GM19395 (cell line): ENCODE measurements around the gene WASHC2C.
"Not testable (repeated sequence)": the region's sequence is repeated elsewhere in the genome, so short reads cannot be mapped to it uniquely, and the experiment has no call there.

Source experiments
- ATAC-seq: cut with Tn5 transposase; IDR thresholded peaks from one replicate; pipeline ENCODE4 v1.9.1; 2021; ENCODE audit warnings: mild to moderate bottlenecking, moderate library complexity; ENCODE audit not compliant: unreplicated experiment

The WASHC2C gene

GRCh38 chr10:45768334-45768733, 41.3 kb downstream of the WASHC2C start:
- not testable (repeated sequence) for ATAC-seq

GRCh38 chr10:45771757-45772461, 44.8 kb downstream of the WASHC2C start:
- not testable (repeated sequence) for ATAC-seq

GRCh38 chr10:45786217-45786616, 59.2 kb downstream of the WASHC2C start:
- not testable (repeated sequence) for ATAC-seq

GRCh38 chr10:45787212-45787741, 60.2 kb downstream of the WASHC2C start:
- not testable (repeated sequence) for ATAC-seq

- not testable (repeated sequence) for ATAC-seq
Measured at GRCh38 chr10:45789991-45790390, 62.9 kb downstream of the WASHC2C start.

GRCh38 chr10:45790694-45791426, 63.8 kb downstream of the WASHC2C start:
- not testable (repeated sequence) for ATAC-seq

- not testable (repeated sequence) for ATAC-seq
Measured at GRCh38 chr10:45794761-45795160, 67.7 kb downstream of the WASHC2C start.

GRCh38 chr10:45803060-45804010, 76.3 kb downstream of the WASHC2C start:
- not testable (repeated sequence) for ATAC-seq

GRCh38 chr10:45804996-45805395, 77.9 kb downstream of the WASHC2C start:
- ATAC-seq: not testable (repeated sequence)

GRCh38 chr10:45809837-45810236, 82.8 kb downstream of the WASHC2C start:
- ATAC-seq: no peak

- no peak for ATAC-seq
Measured at GRCh38 chr10:45811075-45811474, 84.0 kb downstream of the WASHC2C start.

- ATAC-seq: not testable (repeated sequence)
Measured at GRCh38 chr10:45812959-45813358, 85.9 kb downstream of the WASHC2C start.

- not testable (repeated sequence) for ATAC-seq
Measured at GRCh38 chr10:45814146-45814545, 87.1 kb downstream of the WASHC2C start.

GRCh38 chr10:45817130-45817859, 90.2 kb downstream of the WASHC2C start:
- no peak for ATAC-seq

GRCh38 chr10:45817912-45818311, 90.8 kb downstream of the WASHC2C start:
- ATAC-seq: no peak

GRCh38 chr10:45819552-45819951, 92.5 kb downstream of the WASHC2C start:
- ATAC-seq: no peak

GRCh38 chr10:45820107-45820830, 93.2 kb downstream of the WASHC2C start:
- not testable (repeated sequence) for ATAC-seq

GRCh38 chr10:45822918-45823317, 95.9 kb downstream of the WASHC2C start:
- not testable (repeated sequence) for ATAC-seq
